PC-3 (cell line): ENCODE results near the gene SMCR8. TPM values are rescaled to one million over a fixed set of nuclear protein-coding genes. Genes with fewer than 3 reads are reported as not detected.
A peak's percentile ranks its signal among the peaks of the same experiment; 100 is the strongest.

ENCODE experiments used
- ATAC-seq: fragments of 200-7000 bp; cut with Tn5 transposase; 2 replicates; pipeline ENCODE4 v1.9.1; 2020; ENCODE audit warnings: mild to moderate bottlenecking, moderate library complexity
- BruUV-seq: library from RNA; stranded (reverse); fragments of 400-500 nt; replicated peaks from 2 replicates; lab custom pipeline; 2021; lab: Mats Ljungman, UMichigan
- CTCF ChIA-PET: fragments of 300-600 bp; sonication (Branson Sonifier 250); formaldehyde crosslinking; loops from one replicate; lab custom pipeline; 2022; ENCODE audit warnings: antibody characterized with exemption; lab: Charles Lee
- POLR2A ChIA-PET: fragments of 300-600 bp; sonication (Branson Sonifier 250); formaldehyde crosslinking; loops from one replicate; lab custom pipeline; 2022; ENCODE audit warnings: antibody characterized with exemption; ENCODE audit not compliant: unreplicated experiment; lab: Charles Lee
- DNase-seq: peaks from one replicate; pipeline ENCODE4 v3.0.0-alpha.2; 2015
- H2AFZ ChIP-seq: fragments of 300-600 bp; sonication (generic); 2 replicates; pipeline ENCODE4 v1.6.0; 2016; ENCODE audit warnings: antibody characterized with exemption, low read length
- H3F3A ChIP-seq: fragments of 300-600 bp; sonication (generic); one replicate; pipeline ENCODE4 v1.6.0; 2017; ENCODE audit warnings: antibody characterized with exemption, low read length, control low read depth, mild to moderate bottlenecking; ENCODE audit not compliant: unreplicated experiment
- H3K27ac ChIP-seq: fragments of 300-600 bp; sonication (generic); 2 replicates; pipeline ENCODE4 v1.5.1; 2016; ENCODE audit warnings: mild to moderate bottlenecking, low read length
- H3K27me3 ChIP-seq: fragments of 300-600 bp; sonication (generic); 2 replicates; pipeline ENCODE4 v1.6.1; 2016; ENCODE audit warnings: low read length, mixed read lengths
- H3K36me3 ChIP-seq: fragments of 300-600 bp; sonication (generic); 2 replicates; pipeline ENCODE4 v1.6.1; 2016; ENCODE audit warnings: low read depth, mixed run types, low read length, mixed read lengths
- H3K4me1 ChIP-seq: fragments of 300-600 bp; sonication (generic); 2 replicates; pipeline ENCODE4 v1.5.1; 2016; ENCODE audit warnings: low read length; ENCODE audit not compliant: insufficient read depth
- H3K4me2 ChIP-seq: fragments of 300-600 bp; sonication (generic); 2 replicates; pipeline ENCODE4 v1.6.0; 2016; ENCODE audit warnings: low read length
- H3K4me3 ChIP-seq: fragments of 300-600 bp; sonication (generic); 2 replicates; pipeline ENCODE4 v1.5.1; 2016; ENCODE audit warnings: mild to moderate bottlenecking, low read length, mixed read lengths
- H3K79me2 ChIP-seq: fragments of 300-600 bp; sonication (generic); 2 replicates; pipeline ENCODE4 v1.6.1; 2017; ENCODE audit warnings: low read length, mixed read lengths
- H3K9ac ChIP-seq: fragments of 300-600 bp; sonication (generic); 2 replicates; pipeline ENCODE4 v1.6.0; 2016; ENCODE audit warnings: mild to moderate bottlenecking, low read length
- H3K9me2 ChIP-seq: fragments of 300-600 bp; sonication (generic); replicated peaks from 2 replicates; pipeline ENCODE4 v1.6.1; 2016; ENCODE audit warnings: mixed run types, low read length, mixed read lengths
- H3K9me3 ChIP-seq: fragments of 300-600 bp; sonication (generic); 2 replicates; pipeline ENCODE4 v1.6.1; 2016; ENCODE audit warnings: low read length, mixed read lengths
- H4K20me1 ChIP-seq: fragments of 300-600 bp; sonication (generic); 2 replicates; pipeline ENCODE4 v1.6.1; 2016; ENCODE audit warnings: low read length, mixed read lengths
- EZH2 ChIP-seq: fragments of 300-600 bp; sonication (generic); IDR thresholded peaks from one replicate; pipeline ENCODE4 v1.6.1; 2017; ENCODE audit warnings: antibody characterized with exemption, mild to moderate bottlenecking, low read length; ENCODE audit not compliant: unreplicated experiment
- EZH2phosphoT487 ChIP-seq: fragments of 300-600 bp; sonication (generic); IDR thresholded peaks from 2 replicates; pipeline ENCODE4 v1.6.1; 2018; ENCODE audit warnings: mild to moderate bottlenecking, antibody characterized with exemption, low read length, borderline replicate concordance
- intact Hi-C: fragments of 100-400 bp; cut with micrococcal nuclease; formaldehyde crosslinking; loops from 2 replicates; pipeline ENCODE4 v1.9.0; 2023
- total RNA-seq: library from RNA; depleted of rRNA; stranded (reverse); fragments of >200 nt; gene quantifications from 2 replicates; pipeline ENCODE4 v1.2.3, GENCODE V29; 2014
- TF ChIP-seq, protein P1 (sequence below): fragments of 300-600 bp; sonication (generic); conservative IDR thresholded peaks from 2 replicates; pipeline ENCODE4 v1.5.1; 2017; ENCODE audit warnings: antibody characterized with exemption, low read depth, mild to moderate bottlenecking, low read length

Gene SMCR8
- total RNA-seq, 1 experiment from 2014 or later, result 20.4 TPM

DNA sequence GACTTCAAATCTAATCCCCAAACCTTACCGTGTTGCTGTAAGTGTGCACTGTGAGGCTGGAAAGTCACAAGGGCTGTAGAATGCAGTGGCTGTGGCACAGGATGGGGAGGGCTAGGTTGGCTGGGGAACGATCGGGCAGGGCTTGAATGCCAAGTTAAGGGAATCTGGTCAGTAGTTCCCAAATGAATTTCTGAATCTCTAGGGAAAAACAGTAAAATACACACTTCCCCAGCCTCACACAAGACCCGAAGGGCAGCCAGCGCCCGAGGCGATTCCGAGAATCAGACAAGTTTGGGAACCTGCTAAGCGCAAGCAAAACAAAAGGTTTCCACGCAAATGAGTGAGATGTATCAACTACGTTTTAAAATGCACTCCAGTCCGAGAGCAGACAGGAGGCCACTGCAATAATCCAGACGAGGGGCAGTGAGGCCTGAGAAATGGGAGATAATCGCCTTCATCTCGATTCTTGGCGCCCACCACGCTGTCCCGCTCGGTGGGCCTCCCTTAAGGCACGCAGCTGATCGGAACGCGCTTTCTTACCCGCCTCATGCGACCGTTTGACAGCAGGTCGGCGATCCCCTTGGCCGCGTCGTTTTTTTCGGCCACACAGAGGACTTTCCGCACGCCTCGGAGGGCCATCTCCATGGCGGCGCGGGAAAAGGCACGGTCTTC, 898 bp upstream of the SMCR8 start:
- peak; percentile 30 for DNase-seq

DNA sequence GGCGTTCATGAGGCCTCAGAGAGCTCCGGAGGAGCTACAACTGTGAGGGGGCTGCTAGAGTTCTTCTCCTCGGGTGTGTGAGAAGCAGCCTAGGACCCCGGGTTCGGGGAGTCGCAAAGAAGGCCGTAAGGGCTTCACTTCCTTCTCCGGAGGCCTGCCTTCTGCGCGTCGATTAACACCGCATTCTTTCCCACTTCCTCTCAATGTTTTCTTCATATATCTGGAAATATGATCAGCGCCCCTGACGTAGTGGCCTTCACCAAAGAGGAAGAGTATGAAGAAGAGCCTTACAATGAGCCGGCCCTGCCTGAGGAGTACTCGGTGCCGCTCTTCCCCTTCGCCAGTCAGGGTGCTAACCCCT, 449 bp downstream of the SMCR8 start:
- Histone ChIP-seq H4K20me1 (peaks cover 11% of the 10 kb centered on the region; the same call in 1 of the 2 replicates), H3K36me3 (peaks cover 23% of the 10 kb centered on the region; the same call in 1 of the 2 replicates), H3K4me1 (peaks cover 65% of the 10 kb centered on the region), H3K4me2 (peak overlapping the region; percentile 96), H3K4me3 (peak overlapping the region; percentile 97), H3K27ac (peak overlapping the region; percentile 81), H3K27me3 (no peaks in the 10 kb centered on the region), H3K9ac (peak overlapping the region; percentile 92), H2AFZ (peak overlapping the region; percentile 90), H3K9me2 (no peaks in the 10 kb centered on the region), H3F3A (no peaks in the 10 kb centered on the region), H3K9me3 (no peaks in the 10 kb centered on the region), H3K79me2 (peaks cover 92% of the 10 kb centered on the region)
- no peak for TF ChIP-seq EZH2phosphoT487
- no peak for TF ChIP-seq EZH2
- TF ChIP-seq, protein P1, sequence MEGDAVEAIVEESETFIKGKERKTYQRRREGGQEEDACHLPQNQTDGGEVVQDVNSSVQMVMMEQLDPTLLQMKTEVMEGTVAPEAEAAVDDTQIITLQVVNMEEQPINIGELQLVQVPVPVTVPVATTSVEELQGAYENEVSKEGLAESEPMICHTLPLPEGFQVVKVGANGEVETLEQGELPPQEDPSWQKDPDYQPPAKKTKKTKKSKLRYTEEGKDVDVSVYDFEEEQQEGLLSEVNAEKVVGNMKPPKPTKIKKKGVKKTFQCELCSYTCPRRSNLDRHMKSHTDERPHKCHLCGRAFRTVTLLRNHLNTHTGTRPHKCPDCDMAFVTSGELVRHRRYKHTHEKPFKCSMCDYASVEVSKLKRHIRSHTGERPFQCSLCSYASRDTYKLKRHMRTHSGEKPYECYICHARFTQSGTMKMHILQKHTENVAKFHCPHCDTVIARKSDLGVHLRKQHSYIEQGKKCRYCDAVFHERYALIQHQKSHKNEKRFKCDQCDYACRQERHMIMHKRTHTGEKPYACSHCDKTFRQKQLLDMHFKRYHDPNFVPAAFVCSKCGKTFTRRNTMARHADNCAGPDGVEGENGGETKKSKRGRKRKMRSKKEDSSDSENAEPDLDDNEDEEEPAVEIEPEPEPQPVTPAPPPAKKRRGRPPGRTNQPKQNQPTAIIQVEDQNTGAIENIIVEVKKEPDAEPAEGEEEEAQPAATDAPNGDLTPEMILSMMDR, result no peak
- DNase-seq, result no peak
- TSS peak; percentile 58 for BruUV-seq
- no peak for ATAC-seq
- ChIA-PET CTCF (no interaction called here), POLR2A (no interaction called here)
- intact Hi-C loops, result no loop called here

More for the DNA sequence above, 898 bp upstream of the SMCR8 start:
- Histone ChIP-seq H3K27me3 (no peaks in the 10 kb centered on the region), H2AFZ (peak overlapping the region; percentile 90), H3K79me2 (peaks cover 87% of the 10 kb centered on the region), H4K20me1 (peaks cover 8% of the 10 kb centered on the region; the same call in 1 of the 2 replicates), H3K4me1 (peaks cover 55% of the 10 kb centered on the region), H3K4me3 (peak overlapping the region; percentile 97), H3K9ac (peak overlapping the region; percentile 92), H3K9me3 (no peaks in the 10 kb centered on the region), H3K27ac (peak overlapping the region; percentile 81), H3K9me2 (no peaks in the 10 kb centered on the region), H3K4me2 (peak overlapping the region; percentile 96), H3K36me3 (peaks cover 26% of the 10 kb centered on the region; the same call in 1 of the 2 replicates), H3F3A (no peaks in the 10 kb centered on the region)
- ChIA-PET POLR2A (interaction anchor here (0.6 kb wide), 1 partner anchor 10 kb away, joined by 3 read pairs; no protein-coding TSS in a partner anchor), CTCF (interaction anchor here (0.5 kb wide), 1 partner anchor 500 kb away, joined by 5 read pairs; no protein-coding TSS in a partner anchor)
- ATAC-seq, result no peak; the same call in 1 of the 2 replicates
- intact Hi-C loops, result no loop called here
- TF ChIP-seq, protein P1, result no peak
- TSS peak; percentile 47 for BruUV-seq

DNA sequence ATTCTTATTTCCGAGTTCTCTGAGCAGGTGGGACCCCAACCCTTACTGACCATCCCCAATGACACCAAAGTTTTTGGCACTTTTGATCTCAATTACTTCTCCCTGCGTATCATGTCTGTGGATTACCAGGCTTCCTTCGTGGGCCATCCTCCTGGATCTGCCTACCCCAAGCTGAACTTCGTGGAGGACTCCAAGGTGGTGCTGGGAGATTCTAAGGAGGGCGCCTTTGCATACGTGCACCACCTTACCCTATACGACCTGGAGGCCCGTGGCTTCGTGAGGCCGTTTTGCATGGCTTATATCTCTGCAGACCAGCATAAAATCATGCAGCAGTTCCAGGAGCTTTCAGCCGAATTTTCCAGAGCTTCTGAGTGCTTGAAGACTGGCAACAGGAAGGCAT, 868 bp downstream of the SMCR8 start:
- ChIA-PET POLR2A (no interaction called here), CTCF (no interaction called here)
- BruUV-seq, result no TSS peak
- H3K4me1 ChIP-seq, result peaks cover 65% of the 10 kb centered on the region
- no peaks in the 10 kb centered on the region for H3F3A ChIP-seq
- peaks cover 11% of the 10 kb centered on the region; the same call in 1 of the 2 replicates for H4K20me1 ChIP-seq
- H3K27me3 ChIP-seq, result no peaks in the 10 kb centered on the region
- no peak overlapping the region; the same call in 1 of the 2 replicates for H3K27ac ChIP-seq
- intact Hi-C loops, result no loop called here
- H3K36me3 ChIP-seq, result peaks cover 20% of the 10 kb centered on the region; the same call in 1 of the 2 replicates
- no peak for DNase-seq
- peaks cover 92% of the 10 kb centered on the region for H3K79me2 ChIP-seq
- ATAC-seq, result no peak
- peak overlapping the region; percentile 92 for H3K9ac ChIP-seq
- 0 out of 2 replicates have a peak overlapping the region, but pooled peaks have one; percentile 90 for H2AFZ ChIP-seq
- no peaks in the 10 kb centered on the region for H3K9me3 ChIP-seq
- peak overlapping the region; percentile 96 for H3K4me2 ChIP-seq
- TF ChIP-seq EZH2phosphoT487 (no peak), EZH2 (no peak)
- TF ChIP-seq, protein P1, result no peak
- H3K9me2 ChIP-seq, result no peaks in the 10 kb centered on the region
- peak overlapping the region; percentile 97 for H3K4me3 ChIP-seq
